NCI-H128 (cell line): Measurements from ENCODE around the gene VSNL1.

Source experiments
- DNase-seq: peaks from one replicate; lab custom pipeline; 2025; ENCODE audit not compliant: unreplicated experiment; lab: John Stamatoyannopoulos, UW

VSNL1 gene

GRCh38 chr2:17610521-17610920 lies 70.0 kb downstream of the VSNL1 start:
- no peak for DNase-seq

- DNase-seq = no peak
Measured at GRCh38 chr2:17611036-17611435, 70.5 kb downstream of the VSNL1 start.

- DNase-seq = no peak
Measured at GRCh38 chr2:17614174-17614930, 73.9 kb downstream of the VSNL1 start.

- no peak for DNase-seq
Measured at GRCh38 chr2:17615147-17615546, 74.7 kb downstream of the VSNL1 start.

- DNase-seq = no peak
Measured at GRCh38 chr2:17615728-17616351, 75.3 kb downstream of the VSNL1 start.

- DNase-seq = no peak
Measured at GRCh38 chr2:17616405-17616804, 75.9 kb downstream of the VSNL1 start.

- no peak for DNase-seq
Measured at GRCh38 chr2:17617516-17617915, 77.0 kb downstream of the VSNL1 start.

GRCh38 chr2:17617955-17618354 lies 77.5 kb downstream of the VSNL1 start:
- DNase-seq = no peak

GRCh38 chr2:17620280-17620679 lies 79.8 kb downstream of the VSNL1 start:
- no peak for DNase-seq

GRCh38 chr2:17620841-17621240 lies 80.3 kb downstream of the VSNL1 start:
- DNase-seq = no peak

GRCh38 chr2:17621781-17622180 lies 81.3 kb downstream of the VSNL1 start:
- no peak for DNase-seq

- DNase-seq = no peak
Measured at GRCh38 chr2:17625446-17625845, 85.0 kb downstream of the VSNL1 start.

GRCh38 chr2:17626986-17627385 lies 86.5 kb downstream of the VSNL1 start:
- DNase-seq = no peak

GRCh38 chr2:17627434-17627833 lies 86.9 kb downstream of the VSNL1 start:
- DNase-seq = no peak

- DNase-seq = no peak
Measured at GRCh38 chr2:17628349-17629261, 88.1 kb downstream of the VSNL1 start.

GRCh38 chr2:17630089-17630488 lies 89.6 kb downstream of the VSNL1 start:
- DNase-seq = no peak

GRCh38 chr2:17634997-17635396 lies 94.5 kb downstream of the VSNL1 start:
- DNase-seq = peak; percentile 41

- no peak for DNase-seq
Measured at GRCh38 chr2:17636257-17636656, 95.8 kb downstream of the VSNL1 start.

- DNase-seq = no peak
Measured at GRCh38 chr2:17637131-17637906, 96.8 kb downstream of the VSNL1 start.

- no peak for DNase-seq
Measured at GRCh38 chr2:17638196-17638743, 97.8 kb downstream of the VSNL1 start.

GRCh38 chr2:17640406-17640805 lies 99.9 kb downstream of the VSNL1 start:
- DNase-seq = no peak
